ENCODE measurements around the gene PRKCA. TPM values are rescaled to one million over a fixed set of nuclear protein-coding genes. Genes with fewer than 3 reads are reported as not detected.

PRKCA gene
- total and polyA plus RNA-seq, 9 of the 15 experiments (the other 6 are each of a cell fraction or from before 2014, with no cell fraction given): 3.2 to 33.0 (median 17.8) TPM

GRCh38 chr17:66819466-66819865 is 517.1 kb downstream of the PRKCA start (continued):
- TF ChIP-seq, protein P1, sequence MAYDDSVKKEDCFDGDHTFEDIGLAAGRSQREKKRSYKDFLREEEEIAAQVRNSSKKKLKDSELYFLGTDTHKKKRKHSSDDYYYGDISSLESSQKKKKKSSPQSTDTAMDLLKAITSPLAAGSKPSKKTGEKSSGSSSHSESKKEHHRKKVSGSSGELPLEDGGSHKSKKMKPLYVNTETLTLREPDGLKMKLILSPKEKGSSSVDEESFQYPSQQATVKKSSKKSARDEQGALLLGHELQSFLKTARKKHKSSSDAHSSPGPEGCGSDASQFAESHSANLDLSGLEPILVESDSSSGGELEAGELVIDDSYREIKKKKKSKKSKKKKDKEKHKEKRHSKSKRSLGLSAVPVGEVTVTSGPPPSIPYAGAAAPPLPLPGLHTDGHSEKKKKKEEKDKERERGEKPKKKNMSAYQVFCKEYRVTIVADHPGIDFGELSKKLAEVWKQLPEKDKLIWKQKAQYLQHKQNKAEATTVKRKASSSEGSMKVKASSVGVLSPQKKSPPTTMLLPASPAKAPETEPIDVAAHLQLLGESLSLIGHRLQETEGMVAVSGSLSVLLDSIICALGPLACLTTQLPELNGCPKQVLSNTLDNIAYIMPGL (CRISPR knock-in tag; IDR thresholded peaks at IDR 0.05): no peak
- TF ChIP-seq HNRNPUL1 (IDR thresholded peaks at IDR 0.05; ENCODE audit: low read length): no peak
- no peak for TF ChIP-seq ZNF76 (CRISPR knock-in tag; IDR thresholded peaks at IDR 0.05; ENCODE audit: borderline replicate concordance)
- TF ChIP-seq ZNF324 (CRISPR knock-in tag; IDR thresholded peaks at IDR 0.05): no peak

DNA sequence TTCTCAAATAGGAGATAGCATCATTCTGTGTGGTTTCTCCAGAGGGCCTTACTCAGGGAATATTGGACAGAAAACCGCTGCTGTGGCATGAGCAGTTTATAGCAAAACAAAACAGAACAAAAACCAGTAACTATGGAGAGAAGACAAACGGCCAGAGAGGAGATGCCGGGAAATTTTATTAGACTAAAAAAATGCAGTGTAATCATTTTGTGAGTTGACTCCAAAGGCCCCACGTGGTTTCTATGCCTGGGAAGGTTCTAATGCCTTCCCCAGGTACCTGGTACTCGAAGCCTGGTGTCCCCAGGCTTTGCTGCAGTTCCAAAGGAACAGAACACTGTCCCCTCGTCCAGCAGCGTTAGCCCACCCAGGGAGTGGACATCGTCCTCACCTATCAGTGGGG is 519.6 kb downstream of the PRKCA start:
- 0% methylated on average over 8 of the region's 8 CpGs for WGBS (ENCODE audit: insufficient coverage, low coverage, missing lambda C conversion rate)
- DNase-seq (ENCODE audit: extremely low read depth in 1 of 4, low spot score in 3 of 4) (no peak), FAIRE-seq (no peak), ATAC-seq (no peak)
- BruUV-seq (replicated peaks): no TSS peak
- Histone ChIP-seq H3K4me1 (replicated peaks in 1 of 2; ENCODE audit: control insufficient read depth in 2 of 2, insufficient read depth in 2 of 2, low read length in 2 of 2) (no peaks in the 10 kb centered on the region), H3K4me2 (ENCODE audit: insufficient read depth, low read length) (no peak overlapping the region), H3K27ac (ENCODE audit: extremely low read depth, low read depth, low read length) (no peak overlapping the region), H4K20me1 (replicated peaks; ENCODE audit: control insufficient read depth, insufficient read depth, low read length) (no peaks in the 10 kb centered on the region), H3K79me2 (ENCODE audit: control insufficient read depth, insufficient read depth, low read length) (no peaks in the 10 kb centered on the region), H3K36me3 (ENCODE audit: control insufficient read depth, insufficient read depth, low read length) (no peaks in the 10 kb centered on the region), H3K9ac (ENCODE audit: insufficient read depth in 1 of 2, low read depth in 2 of 2, low read length in 2 of 2) (no peak overlapping the region), H3K27me3 (ENCODE audit: control insufficient read depth in 2 of 2, insufficient read depth in 2 of 2, low read length in 2 of 2) (peaks cover 12 to 34% of the 10 kb centered on the region in 2 experiments; a peak in 4 of 5 replicates), H3K9me3 (replicated peaks; ENCODE audit: control insufficient read depth, insufficient read depth, low read depth, low read length) (no peaks in the 10 kb centered on the region), H3K4me3 (no peak overlapping the region), H3K9me1 (ENCODE audit: control insufficient read depth, insufficient read depth, low read length) (no peaks in the 10 kb centered on the region), H2AFZ (ENCODE audit: low read depth, low read length) (no peak overlapping the region)
- in situ Hi-C loops (cut with MboI) (no loop called here), intact Hi-C loops (cut with micrococcal nuclease) (no loop called here)
- ChIA-PET POLR2A (no interaction called here), CTCF (ENCODE audit: low intra/inter-chr PET ratio) (interaction anchor here (0.7 kb wide), 1 partner anchor 205 kb away, joined by 4 read pairs; no protein-coding TSS in a partner anchor)
- no peak for TF ChIP-seq PKNOX1 (IDR thresholded peaks at IDR 0.05)
- no peak for TF ChIP-seq LARP7 (IDR thresholded peaks at IDR 0.05)
- no peak for TF ChIP-seq ZNF318 (IDR thresholded peaks at IDR 0.05; ENCODE audit: borderline replicate concordance in 1 of 2, low read depth in 1 of 2)
- no peak for TF ChIP-seq EGR1 (conservative IDR thresholded peaks at IDR 0.05)

Measured in K562 (cell line).